K562 (cell line): ENCODE data around the gene MYLK2. TPM values are rescaled to one million over a fixed set of nuclear protein-coding genes. Genes with fewer than 3 reads are reported as not detected.

Source experiments
- ATAC-seq: fragments of 200-7000 bp; cut with Tn5 transposase; 3 replicates; pipeline ENCODE4 v1.9.1; 2020; ENCODE audit warnings: moderate library complexity
- BruUV-seq: library from RNA; stranded (reverse); fragments of 400-500 nt; replicated peaks from 2 replicates; lab custom pipeline; 2021; lab: Mats Ljungman, UMichigan
- CTCF ChIA-PET: fragments of 300-600 bp; formaldehyde crosslinking; extraction: SDS; loops from one replicate; lab custom pipeline; 2021; ENCODE audit warnings: low intra/inter-chr PET ratio; lab: Yijun Ruan, JAX
- POLR2A ChIA-PET: fragments of 300-600, 350-650 bp; sonication (Branson Sonifier 250); formaldehyde crosslinking; extraction: SDS; loops from one replicate; lab custom pipeline; 2021; ENCODE audit warnings: antibody characterized with exemption, inconsistent platforms; lab: Yijun Ruan, JAX
- DNase-seq, 4 experiments: peaks; one replicate each; pipeline versions ENCODE4 v3.0.0 to v3.0.0-alpha.2; 2011 to 2018; ENCODE audit warnings: low spot score in 3 of 4, mixed read lengths in 3 of 4; ENCODE audit errors: extremely low read depth in 1 of 4
- FAIRE-seq: peaks from 2 replicates; lab custom pipeline; 2011; peaks lifted over from hg19 to GRCh38; lab: Jason Lieb, UNC
- H2AFZ ChIP-seq: 2 replicates; pipeline ENCODE4 v1.6.0; 2011; ENCODE audit warnings: low read depth, low read length, control low read depth, inconsistent platforms
- H3K27ac ChIP-seq: fragments of 200-600 bp; 3 replicates; pipeline ENCODE4 v1.8.0; 2011; ENCODE audit warnings: low read depth, mild to moderate bottlenecking, control low read depth, inconsistent platforms, low read length, moderate library complexity, mixed read lengths; ENCODE audit errors: extremely low read depth
- H3K27me3 ChIP-seq, 2 experiments: fragments of 300-600 bp in 1 of 2; 2 replicates in 1 of 2; 3 replicates in 1 of 2; pipeline versions ENCODE4 v1.6.0 to v1.8.0; 2011; ENCODE audit warnings: inconsistent platforms in 2 of 2, low read length in 2 of 2, mild to moderate bottlenecking in 1 of 2, mixed read lengths in 1 of 2, moderate library complexity in 1 of 2; ENCODE audit not compliant: control insufficient read depth in 2 of 2, insufficient read depth in 2 of 2
- H3K36me3 ChIP-seq: fragments of 300-600 bp; 3 replicates; pipeline ENCODE4 v1.8.0; 2011; ENCODE audit warnings: mild to moderate bottlenecking, low read length, inconsistent platforms; ENCODE audit not compliant: control insufficient read depth, insufficient read depth
- H3K4me1 ChIP-seq, 2 experiments: fragments of 200-600 bp in 1 of 2; replicated peaks in 1 of 2; 2 replicates in 1 of 2; 3 replicates in 1 of 2; pipeline versions ENCODE4 v1.5.1 to v1.8.0; 2011; ENCODE audit warnings: inconsistent platforms in 2 of 2, low read length in 2 of 2, mild to moderate bottlenecking in 1 of 2, mixed read lengths in 1 of 2, moderate library complexity in 1 of 2; ENCODE audit not compliant: control insufficient read depth in 2 of 2, insufficient read depth in 2 of 2
- H3K4me2 ChIP-seq: 2 replicates; pipeline ENCODE4 v1.6.1; 2011; ENCODE audit warnings: low read length, control low read depth, inconsistent platforms, mixed read lengths; ENCODE audit not compliant: insufficient read depth
- H3K4me3 ChIP-seq: fragments of 200-600 bp; sonication (generic), shearing (Covaris generic); 2 replicates; pipeline ENCODE4 v1.5.1; 2016; ENCODE audit warnings: control low read depth, inconsistent platforms
- H3K79me2 ChIP-seq: fragments of 200-600 bp; 3 replicates; pipeline ENCODE4 v1.8.0; 2011; ENCODE audit warnings: low read length, inconsistent platforms; ENCODE audit not compliant: control insufficient read depth, insufficient read depth
- H3K9ac ChIP-seq, 2 experiments: 2 replicates each; pipeline versions ENCODE4 v1.6.0 to v1.6.1; 2011; ENCODE audit warnings: low read depth in 2 of 2, low read length in 2 of 2, control low read depth in 1 of 2, inconsistent platforms in 1 of 2, mild to moderate bottlenecking in 1 of 2, mixed read lengths in 1 of 2; ENCODE audit not compliant: insufficient read depth in 1 of 2
- H3K9me1 ChIP-seq: one replicate; pipeline ENCODE4 v1.6.0; 2011; ENCODE audit warnings: inconsistent platforms, mild to moderate bottlenecking, low read length, moderate library complexity; ENCODE audit not compliant: control insufficient read depth, insufficient read depth
- H3K9me3 ChIP-seq: replicated peaks from 2 replicates; pipeline ENCODE4 v1.5.1; 2011; ENCODE audit warnings: low read depth, low read length, inconsistent platforms; ENCODE audit not compliant: control insufficient read depth, insufficient read depth
- H4K20me1 ChIP-seq: replicated peaks from 2 replicates; pipeline ENCODE4 v1.6.1; 2011; ENCODE audit warnings: low read length, inconsistent platforms, mixed read lengths; ENCODE audit not compliant: control insufficient read depth, insufficient read depth
- ARID1B ChIP-seq: fragments of 450-650 bp; IDR thresholded peaks from 2 replicates; pipeline ENCODE4 v1.6.1; 2016; ENCODE audit warnings: antibody characterized with exemption, mild to moderate bottlenecking, inconsistent platforms
- C11orf30 ChIP-seq: fragments of 450-650 bp; IDR thresholded peaks from 2 replicates; pipeline ENCODE4 v1.6.1; 2016; ENCODE audit warnings: low read depth, mild to moderate bottlenecking
- CBFA2T3 ChIP-seq: fragments of 450-650 bp; IDR thresholded peaks from 2 replicates; pipeline ENCODE4 v1.6.1; 2017
- CEBPB ChIP-seq: fragments of 450-650 bp; IDR thresholded peaks from 2 replicates; pipeline ENCODE4 v1.6.1; 2016; ENCODE audit warnings: missing genetic modification characterization, missing compliant biosample characterization
- DPF2 ChIP-seq: fragments of 450-650 bp; IDR thresholded peaks from 2 replicates; pipeline ENCODE4 v1.6.1; 2016
- ESRRB ChIP-seq: fragments of 250-450 bp; sonication (Bioruptor Pico); IDR thresholded peaks from 2 replicates; pipeline ENCODE4 v1.5.0; 2020; ENCODE audit warnings: mild to moderate bottlenecking, moderate library complexity, borderline replicate concordance
- GATA2 ChIP-seq: sonication (generic); formaldehyde crosslinking; IDR thresholded peaks from 2 replicates; pipeline ENCODE4 v1.4.0; 2020; ENCODE audit warnings: mild to moderate bottlenecking, missing genetic modification reagents
- KDM1A ChIP-seq, 2 experiments: fragments of 450-650 bp; IDR thresholded peaks; 2 replicates each; pipeline ENCODE4 v1.6.1; 2016; ENCODE audit warnings: mild to moderate bottlenecking in 2 of 2
- NFE2 ChIP-seq: IDR thresholded peaks from 2 replicates; pipeline ENCODE4 v1.6.1; 2014; ENCODE audit warnings: antibody characterized with exemption, low read depth
- NFIC ChIP-seq: fragments of 450-650 bp; IDR thresholded peaks from 2 replicates; pipeline ENCODE4 v1.6.1; 2017; ENCODE audit warnings: mild to moderate bottlenecking, inconsistent platforms
- POLR3G ChIP-seq: IDR thresholded peaks from 2 replicates; pipeline ENCODE4 v1.6.1; 2011; ENCODE audit not compliant: insufficient read length, insufficient replicate concordance; ENCODE audit errors: extremely low read depth
- TCF3 ChIP-seq: sonication (generic); formaldehyde crosslinking; IDR thresholded peaks from 2 replicates; pipeline ENCODE4 v1.4.0; 2020; ENCODE audit warnings: mild to moderate bottlenecking, missing genetic modification reagents
- TRIM28 ChIP-seq: fragments of 450-650 bp; IDR thresholded peaks from 2 replicates; pipeline ENCODE4 v1.6.1; 2017
- ZBTB8A ChIP-seq: fragments of 450-650 bp; IDR thresholded peaks from 2 replicates; pipeline ENCODE4 v1.6.1; 2018; ENCODE audit warnings: mild to moderate bottlenecking, moderate library complexity; ENCODE audit not compliant: partially characterized antibody
- ZNF143 ChIP-seq: sonication (generic); formaldehyde crosslinking; IDR thresholded peaks from 2 replicates; pipeline ENCODE4 v1.9.0; 2022; ENCODE audit warnings: mild to moderate bottlenecking, missing genetic modification reagents
- ZNF146 ChIP-seq: IDR thresholded peaks from one replicate; pipeline ENCODE4 v1.6.1; 2018; ENCODE audit warnings: missing compliant biosample characterization; ENCODE audit not compliant: unreplicated experiment
- ZNF24 ChIP-seq: fragments of 450-650 bp; IDR thresholded peaks from 2 replicates; pipeline ENCODE4 v1.6.1; 2016
- ZNF830 ChIP-seq: fragments of 250-450 bp; sonication (Bioruptor Pico); IDR thresholded peaks from 2 replicates; pipeline ENCODE4 v1.5.0; 2021; ENCODE audit warnings: mild to moderate bottlenecking
- WGBS: fragments of 100-300 bp; shearing (Covaris generic); methylation state at CpG from one replicate; pipeline ENCODE4 v1.1.6; 2016; ENCODE audit warnings: low coverage, mixed read lengths; ENCODE audit not compliant: insufficient coverage; ENCODE audit errors: missing lambda C conversion rate; 5-methylcytosine and 5-hydroxymethylcytosine counted together
- in situ Hi-C: fragments of 300-500 bp; cut with MboI; formaldehyde crosslinking; loops from 4 replicates; pipeline ENCODE4 v1.15.0; 2018; ENCODE audit warnings: inconsistent platforms, mixed read lengths
- intact Hi-C: fragments of 100-400 bp; cut with micrococcal nuclease; formaldehyde crosslinking; loops from 2 replicates; pipeline ENCODE4 v1.14.2; 2022
- polyA plus RNA-seq, 8 experiments: library from polyadenylated mRNA; depleted of rRNA in 4 of 8; stranded (reverse) in 5 of 8; unstranded in 3 of 8; fragments of >200 nt; fragmentation: Nextera tagmentation in 2 of 8; fragmentation: Illumina TruSeq in 1 of 8; extraction: Ambion mirVana in 2 of 8; extraction: Trizol in 1 of 8; gene quantifications; 2 replicates each; pipeline versions ENCODE4 v1.2.1 to v1.2.3, GENCODE V29; 2011 to 2014; ENCODE audit warnings: inconsistent platforms in 1 of 8, missing spikeins in 1 of 8
- total RNA-seq, 7 experiments: library from RNA; depleted of rRNA in 6 of 7; stranded (reverse); fragments of >200 nt in 6 of 7; fragmentation: Illumina TruSeq in 2 of 7; extraction: Trizol in 2 of 7; gene quantifications; 2 replicates each; pipeline versions ENCODE4 v1.2.1 to v1.2.3, GENCODE V29; 2011 to 2021; ENCODE audit warnings: low replicate concordance in 1 of 7

The MYLK2 gene
- total and polyA plus RNA-seq, 9 of the 15 experiments (the other 6 are each of a cell fraction or from before 2014, with no cell fraction given): 0.07 to 0.53 (median 0.18) TPM; not detected in 2

- H3K27me3 ChIP-seq: no peaks in the 10 kb centered on the region; a peak in 1 of 5 replicates
- in situ Hi-C loops: loop anchor here (25.0 kb wide), 1 partner anchor 824 kb away; the partner anchor contains the start of gene C20orf203
- no peaks in the 10 kb centered on the region for H3K9me3 ChIP-seq
- CTCF ChIA-PET: interaction anchor here (1.3 kb wide), 1 partner anchor 8 kb away, joined by 3 read pairs; no protein-coding TSS in a partner anchor
- TF ChIP-seq C11orf30 (peak; percentile 41; the same call in 1 of the 2 replicates), ARID1B (peak; percentile 42; the same call in 1 of the 2 replicates), ZNF146 (CRISPR knock-in tag) (no peak), NFIC (peak; percentile 88), TRIM28 (no peak), GATA2 (peak; percentile 7; the same call in 1 of the 2 replicates), KDM1A (IDR thresholded peaks at IDR 0.05) (0 out of 4 replicates have a peak, but pooled peaks of 1 of the 2 experiments have one; percentile 20), ZNF143 (no peak), ZNF830 (CRISPR knock-in tag) (no peak), ESRRB (CRISPR knock-in tag) (no peak), TCF3 (CRISPR knock-in tag) (peak; percentile 22; the same call in 1 of the 2 replicates), POLR3G (no peak), DPF2 (peak; percentile 24; the same call in 1 of the 2 replicates), NFE2 (peak; percentile 62), ZBTB8A (no peak), CBFA2T3 (0 out of 2 replicates have a peak, but pooled peaks have one; percentile 39), ZNF24 (peak; percentile 66), CEBPB (tag) (peak; percentile 53)
- TF ChIP-seq, all 486 proteins: peak for 11
- FAIRE-seq: peak; percentile 84
- H3K27ac ChIP-seq: 0 out of 3 replicates have a peak overlapping the region, but pooled peaks have one; percentile 15
- H3K9ac ChIP-seq: peak overlapping the region in 1 of 2 experiments; percentile 55; a peak in 2 of 4 replicates
- peak; percentile 15; the same call in 1 of the 3 replicates for ATAC-seq
- 0 out of 2 replicates have a peak overlapping the region, but pooled peaks have one; percentile 38 for H2AFZ ChIP-seq
- H3K79me2 ChIP-seq: no peaks in the 10 kb centered on the region
- BruUV-seq: no TSS peak
- intact Hi-C loops: loop anchor here (5.0 kb wide), 1 partner anchor 276 kb away; no protein-coding TSS in a partner anchor
- H3K4me1 ChIP-seq: peaks cover 35 to 56% of the 10 kb centered on the region in 2 experiments
- peak overlapping the region; percentile 43; the same call in 1 of the 2 replicates for H3K4me2 ChIP-seq
- WGBS: 46% methylated on average over 9 of the region's 9 CpGs
- H3K4me3 ChIP-seq: no peak overlapping the region
- H3K36me3 ChIP-seq: no peaks in the 10 kb centered on the region
- H3K9me1 ChIP-seq: no peaks in the 10 kb centered on the region
- DNase-seq: peak in 2 of 4 experiments; percentile 36 to 46
- H4K20me1 ChIP-seq: 0 out of 2 replicates have a peak, but pooled peaks cover 6% of the 10 kb centered on the region
- POLR2A ChIA-PET: interaction anchor here (0.6 to 1.3 kb wide), 7 partner anchors 12 to 284 kb away, joined by 3 to 4 read pairs (median 3); partner anchors contain the start of gene PDRG1
Measured at GRCh38 chr20:31838646-31839292, 19.6 kb downstream of the MYLK2 start.
